ENCODE results near the gene SPATA12. TPM values are rescaled to one million over a fixed set of nuclear protein-coding genes. Genes with fewer than 3 reads are reported as not detected.

Gene SPATA12
- total RNA-seq, 1 experiment from 2014 or later = 0.10 TPM

DNA sequence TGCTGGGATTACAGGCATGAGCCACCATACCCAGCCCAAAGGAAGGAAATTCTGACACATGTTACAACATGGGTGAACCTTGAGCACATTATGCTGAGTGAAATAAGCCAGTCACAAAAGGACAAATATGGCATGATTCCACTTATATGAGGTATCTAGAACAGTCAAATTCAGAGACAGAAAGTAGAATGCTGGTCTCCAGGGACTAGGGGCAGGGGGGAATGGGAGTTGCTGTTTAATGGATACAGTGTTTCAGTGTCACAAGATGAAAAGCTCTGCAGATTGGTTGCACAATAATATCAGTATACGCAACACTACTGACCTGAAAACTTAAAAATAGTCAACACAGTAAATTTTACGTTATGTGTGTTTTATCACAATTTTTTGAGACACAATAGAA, 4.1 kb downstream of the SPATA12 start:
- CTCF ChIA-PET = no interaction called here

DNA sequence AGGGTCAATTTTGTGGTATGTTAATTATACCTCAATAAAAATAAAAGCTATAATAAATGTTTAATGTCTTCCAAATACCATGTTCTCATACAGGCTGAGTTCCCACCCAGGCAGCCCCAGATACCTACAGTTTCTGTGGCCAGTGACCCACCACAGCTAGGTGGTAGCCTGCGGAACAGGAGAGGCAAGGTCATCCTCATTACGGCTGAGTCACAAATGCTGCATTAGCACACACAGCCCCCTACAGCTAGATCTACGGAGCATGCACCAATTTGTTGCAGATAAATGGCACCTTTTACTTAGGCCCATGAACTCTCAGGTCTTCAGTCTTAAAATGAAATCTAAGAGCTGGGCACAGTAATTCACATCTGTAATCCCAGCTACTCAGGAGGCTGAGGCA, 5.1 kb downstream of the SPATA12 start:
- POLR2A ChIA-PET = no interaction called here
- H3K4me3 ChIP-seq (ENCODE audit: low read depth in 2 of 2, low read length in 2 of 2) = no peak overlapping the region
- H3K9me3 ChIP-seq (ENCODE audit: control insufficient read depth, insufficient read depth, low read depth, low read length) = no peaks in the 10 kb centered on the region
- H3K27me3 ChIP-seq (ENCODE audit: control insufficient read depth, insufficient read depth, low read length) = no peaks in the 10 kb centered on the region
- H3K36me3 ChIP-seq (ENCODE audit: control insufficient read depth, insufficient read depth, low read length) = no peaks in the 10 kb centered on the region
- in situ Hi-C loops (cut with HindIII; ENCODE audit: low pct_unique_long_range_greater_than_20kb, low sequenced_read_pairs) = no loop called here
- peaks cover 38% of the 10 kb centered on the region for H3K4me1 ChIP-seq (ENCODE audit: control insufficient read depth, insufficient read depth, low read length)
- no peak overlapping the region for H3K27ac ChIP-seq (ENCODE audit: low read length)
- TF ChIP-seq, protein P1, sequence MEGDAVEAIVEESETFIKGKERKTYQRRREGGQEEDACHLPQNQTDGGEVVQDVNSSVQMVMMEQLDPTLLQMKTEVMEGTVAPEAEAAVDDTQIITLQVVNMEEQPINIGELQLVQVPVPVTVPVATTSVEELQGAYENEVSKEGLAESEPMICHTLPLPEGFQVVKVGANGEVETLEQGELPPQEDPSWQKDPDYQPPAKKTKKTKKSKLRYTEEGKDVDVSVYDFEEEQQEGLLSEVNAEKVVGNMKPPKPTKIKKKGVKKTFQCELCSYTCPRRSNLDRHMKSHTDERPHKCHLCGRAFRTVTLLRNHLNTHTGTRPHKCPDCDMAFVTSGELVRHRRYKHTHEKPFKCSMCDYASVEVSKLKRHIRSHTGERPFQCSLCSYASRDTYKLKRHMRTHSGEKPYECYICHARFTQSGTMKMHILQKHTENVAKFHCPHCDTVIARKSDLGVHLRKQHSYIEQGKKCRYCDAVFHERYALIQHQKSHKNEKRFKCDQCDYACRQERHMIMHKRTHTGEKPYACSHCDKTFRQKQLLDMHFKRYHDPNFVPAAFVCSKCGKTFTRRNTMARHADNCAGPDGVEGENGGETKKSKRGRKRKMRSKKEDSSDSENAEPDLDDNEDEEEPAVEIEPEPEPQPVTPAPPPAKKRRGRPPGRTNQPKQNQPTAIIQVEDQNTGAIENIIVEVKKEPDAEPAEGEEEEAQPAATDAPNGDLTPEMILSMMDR (IDR thresholded peaks at IDR 0.05) = no peak
- TF ChIP-seq, protein P2, sequence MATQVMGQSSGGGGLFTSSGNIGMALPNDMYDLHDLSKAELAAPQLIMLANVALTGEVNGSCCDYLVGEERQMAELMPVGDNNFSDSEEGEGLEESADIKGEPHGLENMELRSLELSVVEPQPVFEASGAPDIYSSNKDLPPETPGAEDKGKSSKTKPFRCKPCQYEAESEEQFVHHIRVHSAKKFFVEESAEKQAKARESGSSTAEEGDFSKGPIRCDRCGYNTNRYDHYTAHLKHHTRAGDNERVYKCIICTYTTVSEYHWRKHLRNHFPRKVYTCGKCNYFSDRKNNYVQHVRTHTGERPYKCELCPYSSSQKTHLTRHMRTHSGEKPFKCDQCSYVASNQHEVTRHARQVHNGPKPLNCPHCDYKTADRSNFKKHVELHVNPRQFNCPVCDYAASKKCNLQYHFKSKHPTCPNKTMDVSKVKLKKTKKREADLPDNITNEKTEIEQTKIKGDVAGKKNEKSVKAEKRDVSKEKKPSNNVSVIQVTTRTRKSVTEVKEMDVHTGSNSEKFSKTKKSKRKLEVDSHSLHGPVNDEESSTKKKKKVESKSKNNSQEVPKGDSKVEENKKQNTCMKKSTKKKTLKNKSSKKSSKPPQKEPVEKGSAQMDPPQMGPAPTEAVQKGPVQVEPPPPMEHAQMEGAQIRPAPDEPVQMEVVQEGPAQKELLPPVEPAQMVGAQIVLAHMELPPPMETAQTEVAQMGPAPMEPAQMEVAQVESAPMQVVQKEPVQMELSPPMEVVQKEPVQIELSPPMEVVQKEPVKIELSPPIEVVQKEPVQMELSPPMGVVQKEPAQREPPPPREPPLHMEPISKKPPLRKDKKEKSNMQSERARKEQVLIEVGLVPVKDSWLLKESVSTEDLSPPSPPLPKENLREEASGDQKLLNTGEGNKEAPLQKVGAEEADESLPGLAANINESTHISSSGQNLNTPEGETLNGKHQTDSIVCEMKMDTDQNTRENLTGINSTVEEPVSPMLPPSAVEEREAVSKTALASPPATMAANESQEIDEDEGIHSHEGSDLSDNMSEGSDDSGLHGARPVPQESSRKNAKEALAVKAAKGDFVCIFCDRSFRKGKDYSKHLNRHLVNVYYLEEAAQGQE (IDR thresholded peaks at IDR 0.05; ENCODE audit: insufficient read depth in 1 of 2, low read depth in 2 of 2, low read length in 1 of 2) = no peak
- TF ChIP-seq POLR2AphosphoS5 (IDR thresholded peaks at IDR 0.05; ENCODE audit: low read depth, low read length) = no peak
- TF ChIP-seq TCF7L2 (IDR thresholded peaks at IDR 0.05; ENCODE audit: low read depth, low read length) = no peak
- no peak for TF ChIP-seq SIN3A (IDR thresholded peaks at IDR 0.05; ENCODE audit: borderline replicate concordance, insufficient read depth, low read depth, low read length)
- no peak for ATAC-seq
- BruUV-seq (replicated peaks) = no TSS peak
- CTCF ChIA-PET = no interaction called here
- DNase-seq (ENCODE audit: low read depth, low spot score) = no peak
- intact Hi-C loops (cut with micrococcal nuclease; ENCODE audit: unreplicated experiment) = no loop called here

More for the DNA sequence above, 4.1 kb downstream of the SPATA12 start:
- ATAC-seq (no peak), DNase-seq (ENCODE audit: low read depth, low spot score) (no peak)
- H3K36me3 ChIP-seq (ENCODE audit: control insufficient read depth, insufficient read depth, low read length) = no peaks in the 10 kb centered on the region
- TF ChIP-seq POLR2AphosphoS5 (IDR thresholded peaks at IDR 0.05; ENCODE audit: low read depth, low read length) (no peak), SIN3A (IDR thresholded peaks at IDR 0.05; ENCODE audit: borderline replicate concordance, insufficient read depth, low read depth, low read length) (no peak), TCF7L2 (IDR thresholded peaks at IDR 0.05; ENCODE audit: low read depth, low read length) (no peak)
- TF ChIP-seq, protein P1 (IDR thresholded peaks at IDR 0.05) = no peak
- TF ChIP-seq, protein P2 (IDR thresholded peaks at IDR 0.05; ENCODE audit: insufficient read depth in 1 of 2, low read depth in 2 of 2, low read length in 1 of 2) = no peak
- H3K27ac ChIP-seq (ENCODE audit: low read length) = no peak overlapping the region
- in situ Hi-C loops (cut with HindIII; ENCODE audit: low pct_unique_long_range_greater_than_20kb, low sequenced_read_pairs) (no loop called here), intact Hi-C loops (cut with micrococcal nuclease; ENCODE audit: unreplicated experiment) (loop anchor here (5.0 kb wide), 1 partner anchor 57 kb away; no protein-coding TSS in a partner anchor)
- POLR2A ChIA-PET = no interaction called here
- no peak overlapping the region for H3K4me3 ChIP-seq (ENCODE audit: low read depth in 2 of 2, low read length in 2 of 2)
- peaks cover 41% of the 10 kb centered on the region for H3K4me1 ChIP-seq (ENCODE audit: control insufficient read depth, insufficient read depth, low read length)
- no peaks in the 10 kb centered on the region for H3K27me3 ChIP-seq (ENCODE audit: control insufficient read depth, insufficient read depth, low read length)
- BruUV-seq (replicated peaks) = no TSS peak
- H3K9me3 ChIP-seq (ENCODE audit: control insufficient read depth, insufficient read depth, low read depth, low read length) = no peaks in the 10 kb centered on the region

All from Panc1 (cell line).